AG09309 (cell line): ENCODE results near the gene COX6A2.

Experiments used
- DNase-seq: peaks from one replicate; pipeline ENCODE4 v3.0.0-alpha.2; 2010; ENCODE audit warnings: low read depth
- H3K4me3 ChIP-seq: 2 replicates; pipeline ENCODE4 v1.5.1; 2011; ENCODE audit warnings: mild to moderate bottlenecking, low read depth, low read length, moderate library complexity; ENCODE audit not compliant: control insufficient read depth
- CTCF ChIP-seq: IDR thresholded peaks from 2 replicates; pipeline ENCODE4 v1.5.1; 2011; ENCODE audit warnings: mild to moderate bottlenecking, low read depth, low read length, inconsistent platforms; ENCODE audit not compliant: insufficient read depth, control insufficient read depth; ENCODE audit errors: missing control alignments

The COX6A2 gene

GRCh38 chr16:31474173-31474714 is 46.1 kb upstream of the COX6A2 start:
- no peak overlapping the region for H3K4me3 ChIP-seq
- peak; percentile 84 for DNase-seq
- peak; percentile 28 for TF ChIP-seq CTCF

- H3K4me3 ChIP-seq, result no peak overlapping the region
- TF ChIP-seq CTCF, result no peak
- DNase-seq, result no peak
Observed at GRCh38 chr16:31473264-31473984, 45.3 kb upstream of the COX6A2 start.

GRCh38 chr16:31472709-31473203 is 44.6 kb upstream of the COX6A2 start:
- TF ChIP-seq CTCF, result peak; percentile 78
- H3K4me3 ChIP-seq, result peak overlapping the region; percentile 70

GRCh38 chr16:31471875-31472708 is 43.9 kb upstream of the COX6A2 start, which contains the start of gene TGFB1I1:
TSS of gene TGFB1I1 (plus strand) at chr16:31472152. CDS start at chr16:31472189, 37 bp downstream.
- DNase-seq, result no peak
- no peak for TF ChIP-seq CTCF
- H3K4me3 ChIP-seq, result peak within 1 kb of the TSS; percentile 70

More at GRCh38 chr16:31472709-31473203, 44.6 kb upstream of the COX6A2 start:
- peak; percentile 70 for DNase-seq

- no peak for DNase-seq
- peak overlapping the region; percentile 70 for H3K4me3 ChIP-seq
- TF ChIP-seq CTCF, result no peak
Observed at GRCh38 chr16:31471241-31471874, 43.2 kb upstream of the COX6A2 start.

- no peak for TF ChIP-seq CTCF
- H3K4me3 ChIP-seq, result no peak overlapping the region; the same call in none of the 2 replicates
- DNase-seq, result no peak
Observed at GRCh38 chr16:31470615-31471014, 42.5 kb upstream of the COX6A2 start.
